Parathyroid adenoma (tissue), 2 donors: ENCODE measurements around the gene MLXIP.
"Not testable (repeated sequence)": the region's sequence is repeated elsewhere in the genome, so short reads cannot be mapped to it uniquely, and the experiment has no call there.

ENCODE experiments used
- H2AFZ ChIP-seq: fragments of 300-600 bp; sonication (generic); one replicate; pipeline ENCODE4 v1.7.0; 2017; ENCODE audit warnings: antibody characterized with exemption, mild to moderate bottlenecking
- H3K27ac ChIP-seq: fragments of 300-600 bp; sonication (generic); one replicate; pipeline ENCODE4 v1.7.0; 2017
- H3K27me3 ChIP-seq: fragments of 300-600 bp; sonication (generic); one replicate; pipeline ENCODE4 v1.7.0; 2017; ENCODE audit warnings: low read length; ENCODE audit not compliant: control insufficient read depth, insufficient read depth
- H3K36me3 ChIP-seq: fragments of 300-600 bp; sonication (generic); one replicate; pipeline ENCODE4 v1.7.0; 2017; ENCODE audit warnings: low read length; ENCODE audit not compliant: control insufficient read depth, insufficient read depth
- H3K4me1 ChIP-seq: fragments of 300-600 bp; sonication (generic); one replicate; pipeline ENCODE4 v1.7.0; 2017; ENCODE audit warnings: control low read depth
- H3K4me2 ChIP-seq: fragments of 300-600 bp; sonication (generic); one replicate; pipeline ENCODE4 v1.7.0; 2017; ENCODE audit warnings: low read length
- H3K4me3 ChIP-seq: fragments of 300-600 bp; sonication (generic); one replicate; pipeline ENCODE4 v1.7.0; 2017; ENCODE audit warnings: low read depth, low read length
- H3K79me2 ChIP-seq: fragments of 300-600 bp; sonication (generic); one replicate; pipeline ENCODE4 v1.7.0; 2017; ENCODE audit warnings: control low read depth
- H3K9ac ChIP-seq: fragments of 300-600 bp; sonication (generic); one replicate; pipeline ENCODE4 v1.7.0; 2017; ENCODE audit warnings: mild to moderate bottlenecking
- H3K9me3 ChIP-seq: fragments of 300-600 bp; sonication (generic); one replicate; pipeline ENCODE4 v1.7.0; 2017; ENCODE audit warnings: low read length; ENCODE audit not compliant: control insufficient read depth
- TF ChIP-seq, protein P1 (sequence below): fragments of 300-600 bp; sonication (generic); IDR thresholded peaks from one replicate; pipeline ENCODE4 v1.7.0; 2017; ENCODE audit warnings: antibody characterized with exemption, mild to moderate bottlenecking
- donor health status: primary hyperparathyroidism.

MLXIP gene

DNA sequence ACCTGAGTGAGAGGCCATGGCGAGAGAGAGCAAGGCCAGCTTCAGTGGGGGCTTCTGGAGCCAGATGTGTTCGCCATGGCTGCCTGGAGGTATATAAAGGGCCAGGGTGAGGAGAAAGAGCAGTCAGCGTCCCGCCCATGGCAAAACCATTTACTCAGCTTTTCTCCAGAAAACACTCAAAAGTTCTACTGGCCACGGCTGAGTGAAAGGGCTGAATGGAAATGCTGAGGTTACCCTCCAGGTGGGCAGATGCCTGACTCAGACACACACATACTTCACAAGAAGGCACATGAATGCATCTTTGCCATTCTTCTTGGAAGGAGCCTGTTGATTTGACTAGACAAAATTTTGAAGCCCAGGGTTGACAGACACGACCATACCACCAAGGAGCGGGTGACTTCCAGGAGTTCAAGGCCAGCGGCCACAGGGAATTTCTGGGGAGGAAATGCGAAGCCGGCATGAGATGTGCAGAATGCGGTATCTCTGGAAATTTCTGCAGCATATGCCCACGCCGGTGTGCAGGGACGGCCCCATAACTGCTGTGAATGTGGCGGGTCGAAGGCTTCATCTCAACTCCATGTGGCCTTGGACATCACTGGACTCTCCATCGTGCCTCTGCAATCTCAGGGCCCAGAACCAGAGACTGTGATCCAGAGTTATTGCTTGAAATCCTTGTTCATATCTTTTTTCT is 95.7 kb downstream of the MLXIP start, which contains the start of gene IL31:
TSS of gene IL31 (minus strand) at position 67 of the 691 bp plus-strand sequence. CDS start at position 18, 49 bp downstream.
- Histone ChIP-seq H3K27ac (no peak within 1 kb of the TSS), H3K4me1 (no peaks in the 10 kb centered on the region), H3K9me3 (no peaks in the 10 kb centered on the region), H3K4me3 (no peak within 1 kb of the TSS), H3K9ac (no peak within 1 kb of the TSS), H3K36me3 (no peaks in the 10 kb centered on the region), H3K27me3 (no peaks in the 10 kb centered on the region), H2AFZ (no peak within 1 kb of the TSS), H3K79me2 (no peaks in the 10 kb centered on the region), H3K4me2 (no peak within 1 kb of the TSS)
- TF ChIP-seq, protein P1, sequence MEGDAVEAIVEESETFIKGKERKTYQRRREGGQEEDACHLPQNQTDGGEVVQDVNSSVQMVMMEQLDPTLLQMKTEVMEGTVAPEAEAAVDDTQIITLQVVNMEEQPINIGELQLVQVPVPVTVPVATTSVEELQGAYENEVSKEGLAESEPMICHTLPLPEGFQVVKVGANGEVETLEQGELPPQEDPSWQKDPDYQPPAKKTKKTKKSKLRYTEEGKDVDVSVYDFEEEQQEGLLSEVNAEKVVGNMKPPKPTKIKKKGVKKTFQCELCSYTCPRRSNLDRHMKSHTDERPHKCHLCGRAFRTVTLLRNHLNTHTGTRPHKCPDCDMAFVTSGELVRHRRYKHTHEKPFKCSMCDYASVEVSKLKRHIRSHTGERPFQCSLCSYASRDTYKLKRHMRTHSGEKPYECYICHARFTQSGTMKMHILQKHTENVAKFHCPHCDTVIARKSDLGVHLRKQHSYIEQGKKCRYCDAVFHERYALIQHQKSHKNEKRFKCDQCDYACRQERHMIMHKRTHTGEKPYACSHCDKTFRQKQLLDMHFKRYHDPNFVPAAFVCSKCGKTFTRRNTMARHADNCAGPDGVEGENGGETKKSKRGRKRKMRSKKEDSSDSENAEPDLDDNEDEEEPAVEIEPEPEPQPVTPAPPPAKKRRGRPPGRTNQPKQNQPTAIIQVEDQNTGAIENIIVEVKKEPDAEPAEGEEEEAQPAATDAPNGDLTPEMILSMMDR, result no peak

DNA sequence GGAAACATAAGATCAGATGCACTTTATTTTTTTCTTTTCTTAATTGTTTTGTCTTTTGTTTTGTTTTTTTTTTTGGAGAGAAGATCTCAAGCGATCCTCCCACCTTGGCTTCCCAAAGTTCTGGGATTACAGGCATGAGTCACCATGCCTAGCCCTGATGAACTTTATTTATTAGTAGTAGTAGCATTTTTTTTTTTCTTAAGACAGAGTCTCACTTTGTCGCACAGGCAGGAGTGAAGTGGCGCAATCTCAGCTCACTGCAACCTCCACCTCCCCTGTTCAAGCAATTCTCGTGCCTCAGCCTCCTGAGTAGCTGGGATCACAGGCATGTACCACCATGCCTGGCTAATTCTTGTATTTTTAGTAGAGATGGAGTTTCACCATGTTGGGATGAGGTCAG is 97.9 kb downstream of the MLXIP start:
- not testable (repeated sequence) for H3K79me2 ChIP-seq, H3K36me3 ChIP-seq, H3K9me3 ChIP-seq, H3K9ac ChIP-seq, H3K27me3 ChIP-seq, H3K4me1 ChIP-seq, H3K4me3 ChIP-seq, H3K27ac ChIP-seq, H3K4me2 ChIP-seq, H2AFZ ChIP-seq

DNA sequence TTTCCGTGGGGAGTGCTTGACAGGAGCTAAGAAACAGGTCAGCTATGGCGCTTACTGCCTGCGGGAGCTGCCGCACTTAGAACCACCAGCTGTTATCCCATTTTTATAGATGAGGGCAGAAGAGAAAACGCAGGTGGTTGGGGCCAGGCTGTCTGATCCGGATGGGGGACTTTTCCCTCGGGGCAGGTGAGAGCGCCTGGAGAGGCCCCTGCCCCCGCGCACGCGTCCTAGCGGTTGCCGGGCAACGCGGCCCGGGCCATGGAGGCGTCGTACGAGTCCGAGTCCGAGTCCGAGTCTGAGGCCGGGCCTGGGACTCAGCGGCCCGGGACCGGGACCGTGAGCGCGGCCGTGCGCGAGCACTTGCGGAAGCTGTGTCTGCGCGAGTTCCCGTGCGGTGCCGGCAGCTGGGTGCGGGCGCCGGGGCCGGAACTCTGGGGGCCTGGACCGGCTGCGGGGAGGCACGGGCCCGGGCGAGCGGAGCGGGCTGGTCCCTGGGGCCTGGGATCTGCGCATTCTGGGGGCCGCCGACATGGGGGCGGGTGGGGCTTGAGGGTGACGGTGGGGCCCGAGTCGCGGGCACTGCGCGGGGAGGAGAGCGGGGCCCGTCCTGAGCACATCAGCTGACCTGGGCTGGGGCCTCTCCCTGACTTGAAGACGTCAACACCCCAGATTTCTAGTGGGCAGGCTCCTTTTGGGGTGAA is 104.5 kb downstream of the MLXIP start, which contains the start of gene LRRC43:
TSS of gene LRRC43 (plus strand) at position 237 of the 701 bp plus-strand sequence. CDS start at position 259, 22 bp downstream.
- Histone ChIP-seq H3K4me1 (no peaks in the 10 kb centered on the region), H3K27ac (no peak within 1 kb of the TSS), H3K4me2 (peak within 1 kb of the TSS; percentile 70), H3K9ac (no peak within 1 kb of the TSS), H3K36me3 (no peaks in the 10 kb centered on the region), H2AFZ (peak within 1 kb of the TSS; percentile 96), H3K79me2 (no peaks in the 10 kb centered on the region), H3K4me3 (peak within 1 kb of the TSS; percentile 42), H3K9me3 (no peaks in the 10 kb centered on the region), H3K27me3 (no peaks in the 10 kb centered on the region)
- TF ChIP-seq, protein P1, result no peak

DNA sequence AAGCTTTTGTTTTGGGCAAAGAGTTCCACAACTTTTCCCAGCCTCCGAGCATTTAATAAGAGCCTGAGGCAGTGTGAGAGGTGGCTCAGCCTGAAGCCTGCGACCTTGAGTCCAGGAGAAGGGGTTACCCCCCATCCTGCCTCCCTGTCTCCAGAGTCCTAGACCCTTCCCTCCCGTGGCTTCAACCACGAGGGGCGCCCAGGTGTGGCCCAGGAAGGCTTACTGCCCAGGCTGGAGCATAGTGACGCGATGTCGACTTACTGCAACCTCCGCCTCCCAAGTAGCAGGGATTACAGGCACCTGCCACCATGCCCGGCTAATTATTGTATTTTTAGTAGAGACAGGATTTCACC is 105.0 kb downstream of the MLXIP start:
- Histone ChIP-seq H3K36me3 (no peaks in the 10 kb centered on the region), H3K9me3 (no peaks in the 10 kb centered on the region), H3K79me2 (no peaks in the 10 kb centered on the region), H3K4me3 (peak overlapping the region; percentile 42), H3K4me1 (no peaks in the 10 kb centered on the region), H3K27me3 (no peaks in the 10 kb centered on the region), H3K27ac (no peak overlapping the region), H3K4me2 (peak overlapping the region; percentile 70), H2AFZ (peak overlapping the region; percentile 96), H3K9ac (no peak overlapping the region)
- TF ChIP-seq, protein P1, result no peak

DNA sequence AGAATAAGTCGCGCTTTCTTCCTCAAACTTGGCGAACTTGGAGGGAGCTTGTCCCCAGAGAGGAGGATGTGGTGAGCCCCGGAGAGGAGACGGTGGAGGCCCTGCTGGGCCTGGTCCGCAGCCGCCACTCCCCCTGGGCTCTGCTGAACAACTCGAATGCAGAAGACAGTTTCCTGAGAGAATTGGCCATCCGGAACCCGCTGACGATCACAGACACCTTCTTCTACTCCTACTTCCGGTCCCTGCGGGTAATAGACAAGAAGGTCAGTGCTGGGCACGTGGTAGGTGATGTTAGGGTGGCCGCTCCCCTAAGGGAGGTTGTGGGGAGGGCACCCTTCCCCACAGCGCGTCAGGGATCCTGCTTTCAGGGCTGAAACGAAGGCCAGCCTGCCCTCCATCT is 106.0 kb downstream of the MLXIP start:
- Histone ChIP-seq H3K4me1 (no peaks in the 10 kb centered on the region), H3K4me2 (no peak overlapping the region), H3K27ac (no peak overlapping the region), H3K79me2 (no peaks in the 10 kb centered on the region), H3K27me3 (no peaks in the 10 kb centered on the region), H3K9me3 (no peaks in the 10 kb centered on the region), H3K9ac (no peak overlapping the region), H2AFZ (no peak overlapping the region), H3K36me3 (no peaks in the 10 kb centered on the region), H3K4me3 (no peak overlapping the region)
- TF ChIP-seq, protein P1, result no peak
